NCI-H82 treated with DMSO at 0.1 percent for 48 hours (cell line): Measurements from ENCODE around the gene ARID5B.

Experiments used
- DNase-seq: peaks from one replicate; lab custom pipeline; 2025; ENCODE audit not compliant: unreplicated experiment; lab: John Stamatoyannopoulos, UW

Gene ARID5B

GRCh38 chr10:61933859-61934555, 32.5 kb downstream of the ARID5B start:
- no peak for DNase-seq

GRCh38 chr10:61935077-61935476, 33.6 kb downstream of the ARID5B start:
- no peak for DNase-seq

GRCh38 chr10:61936770-61937169, 35.3 kb downstream of the ARID5B start:
- no peak for DNase-seq

- DNase-seq, result no peak
Observed at GRCh38 chr10:61937631-61938351, 36.3 kb downstream of the ARID5B start.

GRCh38 chr10:61939902-61940301, 38.4 kb downstream of the ARID5B start:
- DNase-seq, result no peak

GRCh38 chr10:61941202-61941681, 39.7 kb downstream of the ARID5B start:
- no peak for DNase-seq

- DNase-seq, result no peak
Observed at GRCh38 chr10:61942604-61943461, 41.3 kb downstream of the ARID5B start.

GRCh38 chr10:61943674-61944378, 42.3 kb downstream of the ARID5B start:
- DNase-seq, result no peak

- DNase-seq, result no peak
Observed at GRCh38 chr10:61944410-61945147, 43.1 kb downstream of the ARID5B start.

GRCh38 chr10:61949687-61950086, 48.2 kb downstream of the ARID5B start:
- DNase-seq, result no peak

GRCh38 chr10:61950449-61951143, 49.1 kb downstream of the ARID5B start:
- no peak for DNase-seq

GRCh38 chr10:61951144-61951483, 49.6 kb downstream of the ARID5B start:
- DNase-seq, result no peak

- DNase-seq, result no peak
Observed at GRCh38 chr10:61952028-61952674, 50.7 kb downstream of the ARID5B start.

- no peak for DNase-seq
Observed at GRCh38 chr10:61953183-61953582, 51.7 kb downstream of the ARID5B start.

- no peak for DNase-seq
Observed at GRCh38 chr10:61957806-61958205, 56.3 kb downstream of the ARID5B start.

- DNase-seq, result no peak
Observed at GRCh38 chr10:61958311-61958710, 56.8 kb downstream of the ARID5B start.

GRCh38 chr10:61958805-61959204, 57.3 kb downstream of the ARID5B start:
- no peak for DNase-seq

- DNase-seq, result no peak
Observed at GRCh38 chr10:61959814-61960213, 58.3 kb downstream of the ARID5B start.

GRCh38 chr10:61960396-61961120, 59.1 kb downstream of the ARID5B start:
- no peak for DNase-seq
